Measurements from ENCODE around the gene DCC.

DNA sequence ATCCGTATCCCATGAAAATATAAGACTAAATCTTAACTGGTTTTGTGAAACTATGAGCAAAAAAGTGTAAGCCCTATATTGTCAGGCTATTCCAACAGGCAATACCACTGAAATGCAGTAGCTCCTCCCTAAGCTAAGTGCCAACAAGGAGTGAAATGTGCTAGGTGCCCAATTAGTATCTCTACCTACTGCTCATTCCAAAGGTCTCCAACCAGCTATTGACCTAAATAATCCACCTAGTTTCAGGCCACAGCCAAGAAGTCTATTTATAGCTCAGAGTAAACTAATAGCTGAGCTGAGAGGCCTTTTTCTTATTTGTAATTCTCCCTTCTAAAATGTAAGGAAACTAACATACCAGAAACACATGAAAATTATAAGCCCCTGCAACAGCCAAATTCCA is 482.2 kb downstream of the DCC start:
- TF ChIP-seq GATA2 (IDR thresholded peaks at IDR 0.05; ENCODE audit: low read depth, low read length) (no peak), GATA3 (IDR thresholded peaks at IDR 0.05; ENCODE audit: low read depth, low read length) (no peak)
